GM18868 (cell line): ENCODE data around the gene NOB1.
A peak's percentile ranks its signal among the peaks of the same experiment; 100 is the strongest.
"Not testable (repeated sequence)": the region's sequence is repeated elsewhere in the genome, so short reads cannot be mapped to it uniquely, and the experiment has no call there.

Experiments
- ATAC-seq: cut with Tn5 transposase; IDR thresholded peaks from one replicate; pipeline ENCODE4 v1.9.1; 2021; ENCODE audit warnings: mild to moderate bottlenecking, moderate library complexity; ENCODE audit not compliant: unreplicated experiment

NOB1 gene

DNA sequence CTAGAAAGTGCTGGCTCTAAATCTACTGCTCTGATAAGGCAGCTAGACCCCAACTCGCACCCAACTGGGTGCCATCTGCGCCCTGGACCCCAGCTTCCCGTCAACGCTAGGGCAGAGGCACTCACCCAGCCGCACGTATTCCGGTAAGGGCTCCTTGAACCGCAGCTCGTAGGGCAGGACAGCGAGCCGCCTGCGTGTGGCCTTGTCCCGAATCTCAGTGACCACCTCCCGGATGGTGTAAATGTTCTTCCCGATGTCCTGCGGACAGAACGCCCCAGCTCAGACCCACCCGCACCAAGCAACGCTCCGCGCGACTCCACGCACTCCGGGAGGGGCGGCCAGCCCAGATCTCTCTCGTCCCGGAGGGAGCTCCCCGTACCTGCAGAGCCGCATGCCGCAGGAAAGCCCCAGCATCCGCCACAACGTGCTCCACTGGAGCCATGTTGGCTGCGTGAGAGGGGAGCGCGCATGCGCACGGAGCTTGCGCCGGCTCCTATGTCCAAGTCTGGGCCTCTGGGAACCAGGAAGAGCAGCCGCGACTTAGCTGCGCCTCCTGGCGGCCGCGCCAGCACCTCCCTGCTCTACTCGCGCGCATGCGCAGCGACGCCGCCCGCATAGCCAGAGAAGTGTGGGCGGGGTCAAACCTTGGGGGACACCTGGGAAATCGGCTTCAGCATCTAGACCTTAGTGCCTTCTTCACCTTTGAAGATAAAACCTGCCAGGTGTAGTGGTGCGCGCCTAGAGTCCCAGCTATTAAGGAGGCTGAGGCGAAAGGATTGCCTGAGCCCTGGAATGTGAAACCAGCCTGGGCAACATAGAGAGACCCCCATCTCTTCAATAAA lies at the start of gene NOB1:
TSS of gene NOB1 (minus strand) at position 458 of the 842 bp plus-strand sequence. CDS start at position 442, 16 bp downstream.
- peak; percentile 96 for ATAC-seq

DNA sequence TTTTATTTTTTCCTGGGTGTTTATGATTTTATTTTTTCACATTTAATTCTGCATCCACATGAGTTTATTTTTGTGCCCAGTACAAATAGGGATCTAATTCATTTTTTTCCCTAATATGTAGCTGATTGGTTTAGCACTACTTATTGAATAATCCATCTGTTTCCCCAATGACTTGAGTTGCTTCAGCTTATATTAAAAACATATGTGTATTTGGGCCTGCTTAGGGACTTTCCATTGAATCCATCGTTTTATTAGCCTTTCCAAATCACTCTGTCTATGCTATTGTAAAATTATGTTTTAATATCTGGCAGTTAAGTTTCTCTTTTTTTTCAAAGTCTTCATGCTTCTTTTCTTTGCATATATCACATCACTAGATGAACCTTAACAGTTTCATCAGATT lies 49.6 kb upstream of the NOB1 start:
- no peak for ATAC-seq

DNA sequence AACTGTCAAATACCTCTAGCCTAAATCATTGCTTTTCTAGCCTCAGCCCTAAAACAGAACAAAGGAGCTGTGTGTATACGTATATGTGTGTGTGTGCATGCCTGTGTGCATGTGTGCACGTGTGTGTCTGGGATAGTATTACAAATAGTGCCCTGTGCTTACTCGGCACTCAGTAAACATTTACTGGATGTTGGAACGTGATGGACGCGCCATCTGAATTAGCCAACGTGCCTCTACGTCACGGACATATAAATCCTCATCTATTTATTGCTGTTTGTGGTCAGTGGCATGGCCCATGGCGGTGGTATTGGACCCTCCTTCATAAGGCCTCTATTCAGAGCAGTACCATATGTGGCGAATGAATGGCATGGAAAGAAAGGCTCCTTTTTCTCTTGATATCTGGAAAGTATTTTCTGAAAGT lies 44.9 kb upstream of the NOB1 start:
- ATAC-seq = no peak

DNA sequence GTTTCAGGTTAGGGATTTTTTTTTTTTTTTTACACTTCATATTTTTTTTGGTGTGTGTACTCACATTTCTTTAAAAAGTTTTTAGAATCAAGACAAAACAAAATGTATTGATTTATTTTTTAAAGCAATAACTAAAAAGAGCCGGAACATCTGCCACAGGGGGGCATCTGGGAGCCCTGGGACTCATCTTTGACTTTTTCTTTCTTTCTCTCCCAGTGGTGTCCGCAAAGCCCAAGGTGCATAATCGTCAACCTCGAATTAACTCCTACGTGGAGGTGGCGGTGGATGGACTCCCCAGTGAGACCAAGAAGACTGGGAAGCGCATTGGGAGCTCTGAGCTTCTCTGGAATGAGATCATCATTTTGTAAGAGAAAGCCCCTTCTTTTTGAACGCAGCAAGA lies 43.7 kb upstream of the NOB1 start:
- ATAC-seq = no peak

DNA sequence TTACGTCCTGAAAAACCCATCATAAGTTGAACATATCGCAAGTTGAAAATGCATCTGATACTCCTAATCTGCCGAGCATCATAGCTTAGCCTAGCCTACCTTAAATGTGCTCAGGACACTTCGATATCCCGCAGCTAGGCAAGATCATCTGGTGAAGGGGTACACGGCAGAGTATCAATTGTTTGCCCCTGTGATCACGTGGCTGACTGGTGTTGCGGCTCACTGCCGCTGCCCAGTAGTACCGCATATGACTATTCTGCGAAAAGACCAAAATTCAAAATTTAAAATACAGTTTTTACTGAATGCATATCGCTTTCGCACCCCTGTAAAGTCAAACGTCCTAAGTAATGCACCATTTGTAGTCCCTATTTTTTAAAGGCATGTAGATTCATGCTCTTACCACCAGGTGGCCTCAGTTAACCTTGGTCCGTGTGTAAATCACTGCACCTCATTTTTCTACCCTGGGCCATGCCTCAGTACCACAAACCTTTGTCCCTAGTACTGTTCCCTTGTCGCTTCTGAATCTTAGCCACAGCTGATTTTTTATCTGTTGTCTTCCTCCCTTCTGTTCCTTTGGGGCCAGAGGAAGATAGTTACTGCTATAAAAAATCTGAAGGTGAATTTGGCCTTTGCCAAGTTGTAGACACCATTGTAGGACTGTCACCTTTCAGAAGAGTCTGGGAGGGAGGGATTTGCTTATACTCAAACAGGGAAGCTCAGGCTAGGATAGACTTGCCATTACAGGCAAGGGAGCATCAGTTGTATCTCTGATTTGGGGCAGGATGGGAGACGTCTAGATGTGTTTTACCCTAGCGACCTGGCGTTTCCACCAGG lies 41.8 kb upstream of the NOB1 start:
- no peak for ATAC-seq

DNA sequence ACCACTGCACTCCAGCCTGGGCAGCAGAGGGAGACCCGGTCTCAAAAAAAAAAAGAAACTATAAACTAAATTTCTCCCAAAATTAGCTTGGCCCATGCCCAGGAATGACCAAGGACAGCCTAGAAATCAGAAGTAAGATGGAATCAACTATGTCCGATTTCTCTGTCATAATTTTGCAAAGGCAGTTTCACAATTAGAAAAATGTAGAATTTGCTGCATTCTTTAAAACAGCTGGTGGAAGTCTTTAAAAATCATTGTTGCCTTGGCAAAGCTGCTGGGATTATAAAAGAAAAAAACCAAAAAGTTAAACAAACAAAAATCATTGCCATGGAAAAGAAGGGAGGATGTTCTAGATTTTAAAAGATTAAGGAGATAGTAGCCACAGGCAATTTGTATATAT lies 39.8 kb upstream of the NOB1 start:
- ATAC-seq = no peak

DNA sequence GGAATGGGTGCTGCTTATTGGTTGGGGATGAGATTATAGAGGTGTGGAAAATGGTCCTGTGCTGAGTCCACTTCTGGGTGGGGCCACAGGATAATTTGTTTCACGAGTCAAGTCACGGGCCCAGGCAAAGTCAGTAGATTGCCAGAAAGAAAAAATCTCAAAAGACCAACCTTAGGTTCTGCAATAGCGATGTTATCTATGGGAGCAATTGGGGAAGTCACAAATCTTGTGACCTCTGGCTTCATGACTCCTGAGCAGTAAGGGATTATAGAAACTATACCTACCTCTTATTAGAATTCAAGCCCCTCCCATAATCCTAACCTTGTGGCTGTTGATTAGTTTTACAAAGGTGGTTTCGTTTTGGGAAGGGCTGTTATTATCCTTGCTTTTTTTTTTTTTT lies 38.8 kb upstream of the NOB1 start:
- no peak for ATAC-seq

DNA sequence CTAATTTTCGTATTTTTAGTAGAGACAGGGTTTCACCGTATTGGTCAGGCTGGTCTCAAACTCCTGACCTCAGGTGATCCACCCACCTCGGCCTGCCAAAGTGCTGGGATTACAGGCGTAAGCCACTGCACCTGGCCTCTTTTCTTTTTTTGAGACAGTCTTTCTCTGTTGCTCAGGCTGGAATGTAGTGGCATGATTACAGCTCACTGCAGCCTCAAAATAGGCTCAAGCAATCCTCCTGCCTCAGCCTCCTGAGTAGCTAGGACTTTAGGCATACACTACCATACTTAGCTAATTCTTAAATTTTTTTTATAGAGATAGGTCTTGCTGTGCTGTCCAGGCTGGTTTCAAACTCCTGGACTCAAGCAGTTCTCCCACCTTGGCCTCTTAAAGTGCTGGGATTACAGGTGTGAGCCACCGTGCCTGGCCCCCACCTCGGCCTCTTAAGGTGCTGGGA lies 36.7 kb upstream of the NOB1 start:
- ATAC-seq = not testable (repeated sequence)

DNA sequence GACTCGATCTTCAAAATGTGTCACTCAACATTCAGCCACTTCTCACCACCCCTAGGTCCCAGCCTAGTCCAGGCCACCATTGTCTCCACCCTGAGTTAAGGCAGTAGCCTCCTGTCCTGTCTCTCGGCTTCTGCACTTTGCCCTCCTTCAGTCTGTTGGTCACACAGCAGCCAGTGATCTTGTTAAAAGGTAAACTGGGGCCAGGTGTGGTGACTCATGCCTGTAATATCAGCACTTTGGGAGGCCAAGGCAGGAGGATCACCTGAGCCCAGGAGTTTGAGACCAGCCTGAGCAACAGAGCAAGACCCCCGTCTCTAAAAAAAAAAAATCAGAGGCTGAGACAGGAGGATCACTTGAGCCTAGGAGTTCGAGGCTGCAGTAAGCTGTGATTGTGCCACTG lies 33.2 kb upstream of the NOB1 start:
- ATAC-seq = no peak

DNA sequence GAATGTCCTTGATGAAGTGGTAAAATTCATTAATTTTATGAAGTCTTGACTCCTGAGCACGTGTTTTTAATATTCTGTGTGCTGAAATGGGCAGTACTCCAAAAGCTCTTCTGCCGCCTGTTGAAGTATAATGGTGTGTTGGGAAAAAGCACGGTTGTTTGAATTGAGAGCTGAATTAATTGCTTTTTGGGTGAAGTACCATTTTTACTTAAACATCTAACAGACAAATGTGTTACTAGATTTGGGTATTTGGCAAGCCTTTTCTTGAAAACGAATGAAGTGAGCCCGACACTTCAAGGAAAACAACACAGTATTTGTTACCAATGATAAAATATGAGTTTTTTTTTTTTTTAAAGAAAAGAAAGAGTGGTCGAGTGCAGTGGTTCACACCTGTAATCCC lies 29.9 kb upstream of the NOB1 start:
- no peak for ATAC-seq

DNA sequence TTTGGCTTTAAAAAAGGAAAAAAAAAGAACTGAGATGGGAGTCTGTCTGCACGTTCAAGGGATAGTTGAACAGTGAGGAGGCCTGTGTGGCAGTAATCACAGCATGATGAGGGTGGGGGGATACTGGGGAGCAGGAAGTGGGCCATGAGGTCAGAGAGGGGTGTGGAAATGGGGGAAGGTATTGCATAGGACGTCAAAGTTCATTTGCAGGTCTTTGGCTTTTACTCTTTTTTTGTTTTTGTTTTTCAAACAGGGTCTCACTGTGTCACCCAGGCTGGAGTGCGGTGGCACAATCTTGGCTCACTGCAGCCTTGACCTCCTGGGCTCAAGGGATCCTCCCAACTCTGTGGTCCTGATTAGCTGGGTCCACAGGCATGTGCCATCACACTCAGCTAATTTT lies 26.4 kb upstream of the NOB1 start:
- ATAC-seq = no peak

DNA sequence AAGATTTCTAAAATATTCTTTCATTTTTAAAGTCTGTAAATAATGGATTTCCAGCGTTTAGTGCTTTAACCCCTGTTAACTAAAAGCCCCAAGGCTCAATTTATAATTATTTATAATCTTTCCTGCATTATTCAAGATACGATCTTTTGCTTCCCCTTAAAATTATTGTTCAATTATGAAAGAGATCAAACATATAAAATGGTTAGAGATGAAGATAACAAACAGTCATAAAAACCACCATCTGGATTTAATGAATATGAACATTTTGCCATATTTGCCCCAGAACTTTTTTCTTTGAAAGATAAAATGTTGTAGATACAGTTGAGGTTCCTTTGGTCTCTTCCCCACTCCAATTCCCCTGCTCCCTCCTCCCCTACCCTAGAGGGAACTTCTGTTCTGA lies 25.0 kb upstream of the NOB1 start:
- ATAC-seq = no peak

DNA sequence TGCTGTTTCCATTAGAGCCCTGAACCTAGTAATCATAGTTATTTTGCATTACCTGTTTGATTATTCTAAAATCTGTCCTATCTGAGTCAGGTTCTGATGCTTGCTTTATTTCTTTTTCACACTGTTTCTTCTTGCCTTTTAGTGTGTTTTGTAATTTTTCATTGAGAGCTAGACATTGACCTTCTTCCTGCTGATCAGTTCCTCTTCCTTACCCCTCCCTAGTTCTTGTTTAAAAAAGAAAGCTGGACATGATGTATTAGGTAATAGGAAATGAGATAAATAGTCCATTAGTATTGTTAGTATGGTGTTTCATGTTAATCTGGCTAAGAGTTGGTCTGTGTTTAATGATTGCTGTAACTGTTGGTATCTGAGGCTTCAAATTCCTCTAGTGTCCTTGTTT lies 20.8 kb upstream of the NOB1 start:
- no peak for ATAC-seq

DNA sequence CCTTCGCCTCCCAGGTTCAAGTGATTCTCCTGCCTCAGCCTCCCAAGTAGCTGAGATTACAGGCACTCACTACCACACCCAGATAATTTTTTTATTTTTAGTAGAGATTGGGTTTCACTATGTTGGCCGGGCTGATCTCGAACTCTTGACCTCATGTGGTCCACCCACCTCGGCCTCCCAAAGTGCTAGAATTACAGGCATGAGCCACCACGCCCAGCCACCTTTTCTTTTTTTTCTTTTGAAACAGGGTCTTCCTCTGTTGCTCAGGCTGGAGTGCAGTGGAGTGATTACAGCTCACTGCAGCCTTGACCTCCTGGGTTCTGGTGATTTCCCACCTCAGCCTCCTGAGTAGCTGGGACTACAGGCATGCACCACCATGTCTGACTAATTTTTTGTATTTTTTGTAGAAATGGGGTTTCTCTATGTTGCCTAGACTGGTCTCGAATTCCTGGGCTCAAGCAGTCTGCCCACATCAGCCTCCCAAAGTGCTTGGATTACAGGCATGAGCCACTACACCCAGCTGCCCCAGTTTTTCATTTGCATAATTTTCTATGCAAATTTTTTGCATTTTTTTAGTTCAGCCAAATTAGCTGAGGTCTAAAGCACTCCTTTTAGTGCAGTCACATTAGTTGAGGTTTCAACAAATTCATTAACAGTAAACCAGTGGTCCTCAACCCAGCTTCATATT lies 18.7 kb upstream of the NOB1 start:
- no peak for ATAC-seq

DNA sequence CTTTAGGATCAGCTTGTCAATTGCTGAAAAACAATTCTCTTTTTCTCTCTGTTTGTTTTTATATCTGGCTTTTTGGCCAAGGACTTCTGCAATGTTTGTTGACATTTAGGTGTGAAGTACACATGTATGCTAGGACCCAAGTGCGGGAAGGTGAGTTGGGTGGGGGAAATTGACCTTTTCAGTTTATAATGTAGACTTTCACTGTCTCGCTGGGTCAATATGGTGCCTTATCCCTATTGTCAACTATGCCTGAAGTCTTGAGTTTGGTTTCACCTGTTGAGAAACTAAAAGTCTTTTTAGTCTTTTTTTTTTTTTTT lies 16.9 kb upstream of the NOB1 start:
- ATAC-seq = no peak

DNA sequence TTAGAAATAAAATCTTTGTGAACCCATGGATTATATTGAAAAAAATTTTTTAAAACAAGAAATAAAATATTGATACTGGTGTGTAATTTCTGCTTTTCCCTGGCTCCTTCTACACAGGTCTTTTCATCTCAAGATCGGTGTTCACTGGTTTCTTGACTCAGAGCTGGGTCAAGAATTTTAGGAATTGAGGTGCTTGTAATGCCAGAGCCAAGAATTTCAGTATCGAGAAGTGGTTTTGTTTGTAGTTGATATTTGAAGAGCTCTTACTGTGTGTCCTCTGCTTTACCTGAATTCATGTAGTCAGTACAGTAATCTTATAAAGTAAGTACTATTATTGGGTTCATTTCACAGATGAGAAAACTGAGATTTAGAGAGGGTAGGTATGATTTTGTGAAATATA lies 14.7 kb upstream of the NOB1 start:
- ATAC-seq = no peak

DNA sequence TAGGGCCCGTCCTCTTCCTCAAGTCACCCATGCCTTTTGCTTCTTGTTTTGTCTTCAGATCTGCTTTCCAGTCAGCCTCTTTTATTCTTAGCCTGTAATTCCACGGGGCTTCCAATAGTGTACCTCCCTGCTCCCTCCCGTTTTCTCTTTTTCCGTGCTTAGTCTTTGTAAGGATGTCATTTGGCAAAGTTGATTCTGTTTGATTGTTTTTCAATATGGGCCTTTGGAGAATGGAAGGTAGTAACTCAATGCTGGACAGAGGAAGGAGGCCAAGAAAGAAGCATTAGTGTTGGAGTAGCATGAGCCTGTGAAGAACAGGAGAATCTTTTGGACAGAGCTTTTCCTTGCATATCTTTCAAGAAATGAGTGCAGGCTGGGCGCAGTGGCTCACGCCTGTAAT lies 13.9 kb upstream of the NOB1 start:
- no peak for ATAC-seq

DNA sequence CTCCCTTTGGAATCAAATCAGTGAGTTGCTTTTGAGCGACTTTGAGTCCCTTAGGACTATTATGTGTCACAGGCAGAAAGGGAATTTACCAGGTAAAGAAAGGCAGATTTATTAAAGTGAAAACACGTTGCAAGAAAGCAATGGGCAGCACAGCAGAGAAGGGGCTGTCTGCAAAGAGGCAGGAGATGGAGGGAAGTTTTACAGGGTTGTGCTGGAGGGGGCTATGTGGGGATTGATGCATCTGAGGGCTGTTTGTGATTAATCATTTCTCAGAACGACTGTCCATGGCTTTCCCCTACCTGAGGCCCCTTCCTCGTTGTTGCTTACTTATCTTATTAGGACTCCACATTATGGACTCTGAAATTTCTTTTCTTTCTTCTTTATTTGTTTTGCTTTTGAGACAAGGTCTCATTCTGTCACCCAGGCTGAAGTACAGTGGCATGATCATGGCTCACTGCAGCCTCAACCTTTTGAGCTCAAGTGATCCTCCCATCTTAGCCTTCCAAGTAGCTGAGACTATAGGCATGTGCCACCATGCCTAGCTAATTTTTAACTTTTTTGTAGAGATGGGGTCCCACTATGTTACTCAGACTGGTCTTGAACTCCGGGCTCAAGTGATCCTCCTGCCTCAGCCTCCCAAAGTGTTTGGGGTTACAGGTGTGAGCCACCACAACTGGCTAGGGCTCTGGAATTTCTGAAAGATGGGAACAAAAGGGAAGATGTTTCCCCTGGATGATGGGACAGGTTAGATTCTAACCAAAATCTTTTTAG lies 12.9 kb upstream of the NOB1 start:
- ATAC-seq = no peak

DNA sequence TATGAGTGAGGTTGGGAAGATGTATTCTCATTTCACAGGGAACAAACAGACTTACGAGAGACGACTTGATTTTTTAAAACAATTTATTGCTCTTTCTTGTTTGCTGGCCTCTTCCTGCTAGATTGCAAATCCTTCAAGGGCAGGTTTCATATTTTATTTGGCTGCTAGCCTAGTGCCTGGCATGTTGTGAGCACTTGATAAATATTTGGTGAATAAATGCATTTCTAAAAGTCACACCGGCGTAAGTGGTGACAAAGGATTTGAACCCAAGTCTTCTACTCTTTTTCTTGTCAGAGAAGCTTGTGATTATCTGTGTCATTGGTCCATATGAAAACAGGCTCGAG lies 8.8 kb upstream of the NOB1 start:
- no peak for ATAC-seq

DNA sequence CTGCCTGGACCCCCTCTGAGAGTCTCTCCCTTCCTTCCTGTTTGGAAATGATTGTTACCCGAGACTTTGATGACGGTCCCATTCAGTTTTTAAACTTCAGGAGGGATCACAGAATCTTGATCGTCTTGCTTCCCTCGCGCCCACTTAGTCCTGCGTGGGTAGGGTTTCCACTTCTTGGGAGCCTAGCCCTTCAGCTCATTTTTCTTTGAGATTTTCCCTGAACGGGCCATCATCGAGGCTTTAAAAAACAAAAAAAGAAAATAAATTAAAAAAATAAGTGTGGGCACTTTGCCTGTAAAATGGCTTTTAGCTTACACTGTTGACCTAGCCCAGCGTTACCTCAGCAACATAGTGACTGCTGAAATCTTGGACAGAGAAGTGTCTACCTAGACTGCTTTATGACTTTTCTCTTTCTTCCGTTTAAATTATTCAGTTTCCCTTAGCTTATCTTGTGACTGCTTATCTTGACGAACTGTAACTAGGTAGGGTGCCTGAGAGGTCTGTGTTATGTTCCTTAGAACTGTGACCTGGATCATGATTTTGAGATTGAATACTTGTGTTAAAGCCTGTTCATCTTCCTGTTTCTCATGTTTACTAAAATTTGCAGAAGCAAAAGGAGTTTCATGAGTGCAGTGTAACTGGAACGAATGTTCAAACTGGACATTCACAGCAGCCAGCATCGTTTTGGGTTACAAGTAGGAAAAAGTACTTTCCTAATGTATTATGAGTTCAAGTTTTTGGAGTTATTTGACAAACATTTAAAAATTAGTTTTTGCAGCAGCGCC lies 8.3 kb upstream of the NOB1 start:
- ATAC-seq = peak; percentile 33
